ENCODE data around the gene TTC9B.

The TTC9B gene

GRCh38 chr19:40247178-40247577 lies 29.0 kb upstream of the TTC9B start:
- no peak for DNase-seq

GRCh38 chr19:40246292-40247073 lies 28.3 kb upstream of the TTC9B start:
- no peak for DNase-seq

DNA sequence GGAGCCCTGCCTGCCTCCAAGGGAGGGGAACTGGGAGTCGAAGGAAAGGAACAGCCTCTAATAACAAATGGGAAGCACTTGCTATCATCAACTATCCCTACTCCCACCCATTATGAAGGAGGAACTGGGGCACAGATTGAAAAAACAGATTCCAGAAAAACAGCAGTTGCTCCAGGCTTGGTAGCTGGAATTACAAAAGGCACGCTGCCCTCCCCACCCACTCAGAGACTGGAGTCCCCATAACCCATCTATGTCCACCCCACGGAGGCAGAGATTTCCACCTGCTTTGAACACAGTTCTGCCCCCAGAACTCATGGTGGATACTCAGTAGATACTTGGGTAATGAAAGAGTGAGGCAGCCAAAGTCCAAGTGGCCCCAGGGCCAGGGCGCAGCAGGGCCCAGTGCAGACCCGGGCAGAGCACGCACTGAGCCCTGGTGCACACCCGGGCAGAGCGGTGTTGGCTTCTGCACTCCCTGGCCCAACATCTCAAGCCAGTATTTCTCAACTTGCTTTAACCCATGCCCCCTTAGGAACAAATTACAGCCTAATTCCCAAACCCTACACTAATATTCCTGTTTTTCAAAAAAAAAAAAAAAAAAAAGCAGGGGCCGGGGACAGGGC lies 27.4 kb upstream of the TTC9B start:
- no peak for DNase-seq

DNA sequence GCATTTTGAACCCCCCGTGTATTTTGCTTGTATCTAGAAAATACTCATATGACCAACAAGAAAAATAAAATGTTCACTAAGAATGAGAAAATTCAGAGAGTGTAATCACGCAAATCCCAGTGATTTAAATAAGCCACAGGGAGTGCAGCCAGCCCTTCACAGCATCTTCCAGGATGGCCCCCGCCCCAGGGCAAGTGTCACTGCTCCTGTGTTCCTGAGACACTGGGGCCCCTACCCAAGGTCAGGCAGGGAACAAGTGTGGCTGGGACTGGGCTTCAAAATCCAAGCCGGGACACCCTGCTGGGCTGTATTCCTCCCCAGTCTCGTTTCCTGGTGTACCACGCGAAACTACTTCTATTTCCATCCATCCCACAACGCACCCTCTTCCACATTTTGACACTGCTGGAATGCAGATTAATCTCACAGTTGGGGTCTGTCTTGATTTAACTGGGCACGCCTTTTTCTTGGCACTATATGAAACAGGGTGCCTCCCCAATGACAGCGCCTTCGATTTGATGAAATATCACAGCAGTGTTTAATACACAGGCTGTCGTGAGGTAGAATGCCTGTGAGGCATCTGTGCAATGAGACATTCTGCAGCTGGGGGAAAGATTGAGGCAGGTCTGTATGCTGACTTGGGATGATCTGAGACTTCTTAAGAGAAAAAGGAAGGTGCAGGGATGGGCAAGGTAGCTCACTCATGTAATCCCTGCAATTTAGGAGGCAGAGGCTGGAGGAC lies 26.6 kb upstream of the TTC9B start:
- no peak for DNase-seq

GRCh38 chr19:40243181-40243580 lies 25.0 kb upstream of the TTC9B start:
- no peak for DNase-seq

DNA sequence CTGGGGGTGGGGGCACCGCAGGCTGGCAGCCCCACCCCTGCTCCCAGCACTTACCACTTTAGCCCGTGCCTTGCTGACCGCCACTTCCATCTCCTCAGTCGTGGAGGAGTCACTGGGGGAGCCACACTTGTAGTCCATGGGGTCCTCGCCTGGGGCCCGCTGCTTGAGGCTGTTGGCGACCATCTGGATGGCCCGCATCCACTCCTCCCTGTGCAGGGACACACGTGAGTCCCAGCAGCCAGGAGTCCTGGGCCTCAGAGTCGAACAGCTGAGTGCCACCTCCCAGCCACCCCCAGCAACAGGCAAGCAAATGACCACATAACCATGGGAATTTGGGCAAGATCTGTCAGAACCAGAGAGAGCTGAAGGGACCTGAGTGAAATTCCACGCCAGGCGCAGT lies 24.3 kb upstream of the TTC9B start:
- DNase-seq, result no peak

GRCh38 chr19:40241809-40242384 lies 23.7 kb upstream of the TTC9B start:
- DNase-seq, result no peak

GRCh38 chr19:40241125-40241808 lies 23.1 kb upstream of the TTC9B start:
- DNase-seq, result no peak

GRCh38 chr19:40240332-40240731 lies 22.1 kb upstream of the TTC9B start:
- no peak for DNase-seq

DNA sequence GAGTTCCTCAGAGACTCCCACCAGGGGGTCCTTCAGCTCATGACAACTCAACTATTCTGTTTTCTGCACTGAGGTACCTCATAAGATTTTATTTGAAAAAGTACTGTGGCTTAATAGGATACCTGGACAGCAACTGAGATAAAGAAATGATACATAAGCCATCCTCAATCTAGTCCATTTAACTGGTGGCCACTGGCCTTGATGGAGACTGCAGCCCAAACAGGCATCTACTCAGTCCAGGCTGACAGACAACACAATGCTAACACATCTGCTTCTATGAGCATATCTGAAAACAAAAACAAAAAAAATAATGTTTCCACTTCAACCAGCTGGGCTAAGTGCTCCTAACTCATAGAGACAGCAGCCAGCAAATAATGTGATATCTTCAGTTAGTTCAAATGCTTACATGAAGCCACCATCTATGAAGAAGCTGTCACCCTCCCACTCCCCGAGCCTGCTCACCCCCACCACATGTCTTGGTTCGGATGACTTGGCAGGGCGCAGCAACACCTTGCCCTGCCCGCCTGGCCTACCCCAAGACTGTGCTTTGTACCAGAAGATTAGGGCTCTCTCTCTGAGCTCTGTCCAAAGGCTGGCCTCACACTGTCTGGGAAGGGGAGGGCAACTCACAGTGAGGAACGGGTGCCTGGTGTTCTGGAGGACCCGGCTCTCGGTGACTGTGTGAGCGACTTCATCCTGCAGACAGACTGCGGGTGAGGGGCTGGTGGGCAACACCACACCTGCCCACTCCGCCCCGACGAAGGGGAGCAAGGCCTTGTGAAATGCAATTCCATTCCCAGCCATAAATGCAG lies 21.4 kb upstream of the TTC9B start:
- DNase-seq, result no peak

DNA sequence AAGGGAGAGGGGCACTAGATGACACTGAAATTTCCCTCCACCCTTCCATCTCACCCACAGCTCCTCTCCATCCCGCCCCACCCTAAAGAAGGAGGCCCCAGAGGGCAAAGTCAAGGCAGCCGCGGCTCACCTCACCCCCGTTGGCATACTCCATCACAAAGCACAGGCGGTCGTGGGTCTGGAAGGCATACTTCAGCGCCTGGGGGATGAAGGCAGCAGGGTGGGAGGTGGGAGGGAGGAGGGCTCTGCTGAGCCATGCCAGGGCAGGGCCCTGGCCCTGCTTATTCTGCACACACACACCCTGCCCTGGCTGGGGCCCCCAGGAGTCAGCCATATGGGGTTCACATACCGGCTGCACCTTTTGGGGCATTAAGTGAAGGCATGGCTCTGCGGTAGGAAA lies 20.6 kb upstream of the TTC9B start:
- DNase-seq, result no peak

GRCh38 chr19:40237791-40238190 lies 19.6 kb upstream of the TTC9B start:
- DNase-seq, result no peak

- no peak for DNase-seq
These were observed 18.2 kb upstream of the TTC9B start for GRCh38 chr19:40236366-40236765.

DNA sequence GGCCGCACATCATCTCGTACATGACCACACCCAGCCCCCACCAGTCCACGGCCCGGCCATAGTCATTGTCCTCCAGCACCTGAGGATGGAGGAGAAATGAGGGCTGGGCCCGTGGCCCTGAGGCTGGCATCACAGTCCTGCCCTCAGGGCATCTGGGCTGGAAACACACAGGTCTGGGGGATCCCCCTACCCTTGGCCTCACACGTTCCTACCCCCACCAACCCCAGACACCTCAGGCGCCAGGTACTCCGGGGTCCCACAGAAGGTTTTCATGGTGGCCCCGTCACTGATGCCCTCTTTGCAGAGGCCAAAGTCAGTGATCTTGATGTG lies 17.8 kb upstream of the TTC9B start:
- DNase-seq, result no peak

- no peak for DNase-seq
These were observed 17.2 kb upstream of the TTC9B start for GRCh38 chr19:40235238-40236025.

GRCh38 chr19:40234429-40235237 lies 16.4 kb upstream of the TTC9B start:
- DNase-seq, result no peak

- no peak for DNase-seq
These were observed 15.7 kb upstream of the TTC9B start for GRCh38 chr19:40233811-40234389.

- DNase-seq, result no peak
These were observed 15.0 kb upstream of the TTC9B start for GRCh38 chr19:40232949-40233810.

DNA sequence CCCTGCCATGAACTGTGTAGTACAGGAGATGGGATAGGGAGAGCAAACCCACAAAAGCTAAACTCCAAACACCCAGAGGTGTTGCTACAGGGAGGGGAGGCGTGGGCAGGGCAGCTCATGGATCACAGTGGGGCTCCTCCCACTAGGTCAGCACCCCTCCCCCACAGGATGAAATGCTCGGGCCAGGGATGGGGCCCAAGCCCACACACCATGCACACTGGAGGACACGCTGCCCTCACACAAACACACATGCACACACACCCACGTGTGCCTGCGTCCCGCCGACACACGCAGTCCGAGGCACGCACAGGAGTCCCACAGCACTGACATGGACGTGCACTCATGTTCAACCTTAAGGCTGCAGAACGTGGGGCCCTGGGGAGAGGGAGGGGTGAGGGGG lies 14.3 kb upstream of the TTC9B start:
- no peak for DNase-seq
